Limb (tissue), 2 donors: ENCODE data around the gene CKLF.

Experiments
- DNase-seq, 2 donors: peaks; one replicate each; pipeline ENCODE4 v3.0.0-alpha.2; 2016; ENCODE audit errors: extremely low spot score in 2 of 2

Gene CKLF

DNA sequence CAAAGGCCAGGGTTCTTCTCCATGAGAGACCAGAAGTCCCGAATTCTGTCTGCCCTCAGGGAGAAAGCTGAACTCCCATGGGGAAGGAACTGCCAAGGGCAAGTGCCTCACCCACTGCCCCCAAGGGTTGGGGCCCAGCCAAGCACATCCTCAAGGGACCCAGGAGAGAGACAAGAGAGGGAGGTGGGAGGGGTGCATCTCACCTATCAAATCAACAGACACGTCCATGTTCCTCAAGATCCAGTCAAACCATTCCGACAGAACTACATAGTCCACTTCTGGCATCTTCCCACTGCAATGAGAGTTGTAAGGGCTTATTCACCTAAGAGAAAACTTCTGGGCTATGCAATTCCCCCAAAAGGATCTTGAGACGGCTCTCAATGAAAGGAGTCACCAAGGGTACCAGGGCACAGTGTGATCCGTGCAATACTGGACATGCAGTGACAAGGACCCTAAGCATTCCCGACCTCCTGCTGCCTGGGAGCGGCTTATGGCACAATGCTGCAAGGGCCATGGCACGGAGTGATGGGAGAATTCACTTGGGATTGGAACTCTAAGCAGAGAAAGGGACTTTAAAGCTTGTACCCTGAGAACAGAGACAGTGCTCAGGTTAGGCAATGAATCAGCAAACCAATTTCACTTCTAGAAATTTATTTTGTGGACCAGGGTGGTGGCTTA is 34.7 kb upstream of the CKLF start:
- no peak for DNase-seq

- no peak for DNase-seq
Observed at GRCh38 chr16:66519482-66520373, 32.6 kb upstream of the CKLF start.

DNA sequence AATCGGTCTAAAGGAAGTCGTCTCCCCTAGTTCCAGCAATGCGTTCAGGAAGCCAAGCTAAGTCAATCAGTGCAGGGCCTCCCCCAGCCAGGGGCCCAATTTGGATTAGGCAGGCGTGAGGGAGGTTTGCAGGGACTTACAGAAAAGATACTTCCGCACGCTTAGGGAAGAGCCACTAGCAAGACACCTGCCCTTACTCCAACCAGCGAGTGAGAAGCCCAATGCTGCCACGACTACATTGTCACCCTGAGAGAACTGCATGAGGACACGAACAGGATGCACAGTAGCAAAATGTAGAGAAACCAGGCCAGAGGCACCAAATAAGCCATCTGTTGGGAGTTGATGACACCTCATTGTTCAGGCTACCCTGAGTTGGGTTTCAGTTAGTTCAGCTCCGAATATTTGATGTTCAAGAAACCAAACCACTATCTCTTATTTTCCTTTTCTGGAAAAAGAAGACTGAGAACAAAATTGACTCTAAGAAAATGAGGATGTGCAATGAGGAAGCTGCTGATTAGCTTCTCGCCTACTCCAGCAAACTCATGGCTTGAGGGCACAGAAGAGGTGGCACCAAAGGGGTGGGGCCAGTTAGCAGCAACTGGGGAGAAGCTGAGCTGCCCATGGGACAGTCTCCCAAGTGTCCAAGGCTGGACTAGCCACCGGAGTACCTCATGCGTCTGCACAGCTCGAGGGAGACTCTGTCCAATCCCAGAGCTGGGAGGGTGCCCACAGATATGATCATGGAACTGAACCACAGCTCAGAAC is 31.8 kb upstream of the CKLF start:
- DNase-seq: no peak

DNA sequence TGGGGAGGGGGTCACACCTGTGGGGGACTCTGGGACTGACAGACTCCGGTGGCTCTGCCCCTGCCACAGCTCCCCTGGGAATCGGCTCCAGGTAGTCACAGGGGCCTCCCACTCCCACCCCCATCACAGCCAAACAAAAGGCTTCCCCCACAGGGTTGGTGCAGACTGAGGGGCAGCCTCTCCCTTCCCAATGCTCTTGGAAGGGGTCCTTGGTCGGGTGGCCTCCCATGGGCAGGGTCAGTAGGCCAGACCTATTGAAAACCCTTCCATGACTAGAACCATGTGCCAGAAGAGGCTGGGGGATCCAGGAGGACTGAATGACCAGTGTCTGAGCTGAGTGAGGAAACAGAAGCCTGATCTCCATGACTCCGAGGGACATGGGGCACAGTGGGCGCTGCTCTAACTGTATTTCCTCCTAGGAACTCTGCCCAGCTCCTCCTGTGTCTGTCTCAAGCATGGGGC is 31.1 kb upstream of the CKLF start:
- no peak for DNase-seq

DNA sequence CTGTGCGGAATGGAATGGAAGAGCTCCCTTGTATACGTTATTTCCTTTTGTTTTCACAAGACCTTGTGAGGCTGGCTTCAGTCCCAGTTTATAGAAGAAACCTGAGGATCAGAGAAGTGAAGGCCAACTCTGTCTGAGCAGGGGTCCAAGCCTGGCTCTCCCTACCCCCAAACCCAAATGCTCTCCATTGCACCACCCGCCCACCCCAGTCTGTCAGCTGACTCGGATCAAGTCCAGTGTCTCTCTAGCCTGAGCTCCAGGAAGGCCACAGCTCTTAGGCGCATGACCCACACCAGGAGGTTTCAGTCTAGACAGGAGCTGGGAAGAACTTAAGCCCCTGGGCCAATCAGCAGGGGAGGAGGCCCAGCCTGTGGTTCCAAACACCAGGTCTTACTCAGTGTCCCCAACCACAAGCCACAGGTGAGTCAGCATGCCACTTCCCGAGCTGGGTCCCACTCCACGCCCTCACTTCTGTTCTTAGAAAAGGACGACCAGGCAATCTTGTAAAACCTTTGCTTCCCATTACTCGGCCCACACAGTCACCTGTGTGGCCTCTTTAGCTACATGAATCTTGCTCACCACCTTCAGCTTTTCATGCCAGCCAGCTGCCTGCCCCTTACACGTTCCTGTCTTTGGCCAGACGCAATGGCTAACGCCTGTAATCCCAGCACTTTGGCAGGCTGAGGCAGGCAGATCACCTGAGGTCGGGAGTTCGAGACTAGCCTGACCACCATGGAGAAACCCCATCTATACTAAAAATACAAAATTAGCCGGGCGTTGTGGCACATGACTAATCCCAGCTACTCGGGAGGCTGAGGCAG is 30.2 kb upstream of the CKLF start:
- no peak for DNase-seq

DNA sequence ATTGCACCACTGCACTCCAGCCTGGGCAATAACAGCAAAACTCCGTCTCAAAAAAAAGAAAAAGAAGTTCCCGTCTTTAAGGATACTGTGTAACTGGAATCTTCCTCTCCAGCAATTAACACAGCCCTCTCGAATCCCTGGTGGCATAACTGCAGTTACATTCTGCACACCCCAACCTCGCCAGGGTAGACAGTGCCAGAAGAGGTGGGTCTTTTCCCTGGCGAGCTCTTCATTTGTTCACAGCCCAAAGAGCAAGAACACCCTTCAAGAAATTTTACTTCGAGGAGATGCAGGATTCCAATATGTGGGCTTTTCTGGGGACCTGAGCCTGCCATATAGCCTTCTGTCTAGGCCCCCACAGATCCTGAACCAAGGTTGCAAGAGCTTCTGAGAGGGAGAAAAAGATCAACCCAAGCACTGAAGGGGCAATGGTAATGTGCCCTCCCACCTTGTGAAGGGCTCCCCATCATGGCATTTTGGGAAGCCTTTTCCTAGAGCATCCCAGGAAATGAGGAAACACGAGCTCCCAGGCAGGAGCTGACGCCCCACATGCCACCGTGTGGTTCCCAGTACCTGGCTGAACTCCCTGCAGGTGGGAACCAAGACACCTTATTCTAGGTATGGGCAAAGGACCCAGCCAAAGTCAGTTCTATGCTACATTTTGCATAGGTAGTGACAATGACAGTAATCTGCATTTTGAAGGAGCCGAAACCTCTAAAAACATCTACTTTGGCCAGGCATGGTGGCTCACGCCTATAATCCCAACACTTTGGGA is 29.4 kb upstream of the CKLF start:
- no peak for DNase-seq

DNA sequence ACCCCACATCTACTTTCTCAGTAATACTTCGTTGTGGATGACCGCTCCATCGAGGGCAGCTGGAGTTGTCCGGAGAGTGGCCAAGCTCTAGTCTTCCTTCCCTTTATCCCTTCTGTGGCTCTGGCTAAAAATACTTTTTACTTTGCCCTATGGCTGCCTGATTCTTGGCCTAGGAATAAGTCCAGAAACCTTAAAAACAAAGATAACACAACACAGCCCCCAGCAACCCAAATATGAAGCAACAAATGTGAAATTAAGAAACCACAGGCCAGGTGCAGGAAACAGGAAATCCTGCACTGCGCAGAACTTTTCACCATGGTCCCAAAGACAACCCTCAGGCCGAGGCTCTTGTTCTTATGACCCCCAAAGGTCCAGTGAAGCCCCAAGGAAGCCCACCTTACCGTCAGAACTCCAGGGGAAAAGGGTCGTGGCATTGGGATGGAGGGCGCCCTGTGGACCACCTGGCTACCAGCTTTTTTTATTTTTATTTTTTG is 28.5 kb upstream of the CKLF start:
- DNase-seq: no peak

GRCh38 chr16:66524601-66525164 is 27.7 kb upstream of the CKLF start:
- DNase-seq: no peak

- no peak for DNase-seq
Observed at GRCh38 chr16:66525396-66526180, 26.8 kb upstream of the CKLF start.

- DNase-seq: no peak
Observed at GRCh38 chr16:66528294-66528693, 24.1 kb upstream of the CKLF start.

- no peak for DNase-seq
Observed at GRCh38 chr16:66529475-66529874, 22.9 kb upstream of the CKLF start.

DNA sequence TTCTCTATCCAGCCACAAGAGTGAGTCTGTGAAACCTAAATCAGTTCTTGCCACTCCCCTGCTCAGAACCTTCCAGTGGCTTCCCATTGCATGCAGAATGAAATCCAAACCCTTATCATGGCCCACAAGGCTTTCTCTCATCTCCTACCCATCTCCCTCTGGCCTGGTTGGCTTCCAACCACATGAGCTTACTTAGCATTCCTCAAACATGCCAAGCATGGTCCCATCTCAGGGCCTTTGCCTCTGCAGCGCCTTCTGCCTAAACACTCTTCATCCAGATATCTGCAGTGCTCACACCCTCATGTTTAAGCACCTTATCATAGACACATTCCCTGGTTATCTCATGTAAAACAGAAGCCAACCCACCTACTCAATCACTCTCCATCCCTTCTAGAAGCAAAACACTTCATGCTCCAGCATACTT is 18.0 kb upstream of the CKLF start:
- no peak for DNase-seq

GRCh38 chr16:66536525-66536924 is 15.9 kb upstream of the CKLF start:
- DNase-seq: no peak

DNA sequence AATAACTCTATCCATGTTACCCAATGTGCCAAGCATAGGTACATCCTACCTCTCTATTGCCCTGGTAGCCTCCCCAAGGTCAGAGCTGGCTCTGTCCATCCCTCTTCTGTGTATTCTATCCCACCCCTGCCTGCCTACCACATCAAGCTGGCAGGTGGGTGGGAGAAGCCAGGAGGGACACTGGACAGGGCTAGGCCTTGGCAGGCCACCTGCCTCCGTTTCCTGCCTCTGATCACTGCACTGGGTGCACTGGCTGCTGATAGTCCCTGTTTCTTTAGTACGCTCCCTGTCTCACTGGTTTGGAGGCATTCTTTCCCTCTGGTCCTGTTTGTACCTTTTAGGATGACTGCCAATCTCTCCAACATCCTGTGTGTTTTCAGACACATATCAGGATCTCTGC is 15.1 kb upstream of the CKLF start:
- DNase-seq: no peak

- DNase-seq: no peak
Observed at GRCh38 chr16:66538910-66539309, 13.5 kb upstream of the CKLF start.

GRCh38 chr16:66539623-66540469 is 12.5 kb upstream of the CKLF start:
- no peak for DNase-seq

DNA sequence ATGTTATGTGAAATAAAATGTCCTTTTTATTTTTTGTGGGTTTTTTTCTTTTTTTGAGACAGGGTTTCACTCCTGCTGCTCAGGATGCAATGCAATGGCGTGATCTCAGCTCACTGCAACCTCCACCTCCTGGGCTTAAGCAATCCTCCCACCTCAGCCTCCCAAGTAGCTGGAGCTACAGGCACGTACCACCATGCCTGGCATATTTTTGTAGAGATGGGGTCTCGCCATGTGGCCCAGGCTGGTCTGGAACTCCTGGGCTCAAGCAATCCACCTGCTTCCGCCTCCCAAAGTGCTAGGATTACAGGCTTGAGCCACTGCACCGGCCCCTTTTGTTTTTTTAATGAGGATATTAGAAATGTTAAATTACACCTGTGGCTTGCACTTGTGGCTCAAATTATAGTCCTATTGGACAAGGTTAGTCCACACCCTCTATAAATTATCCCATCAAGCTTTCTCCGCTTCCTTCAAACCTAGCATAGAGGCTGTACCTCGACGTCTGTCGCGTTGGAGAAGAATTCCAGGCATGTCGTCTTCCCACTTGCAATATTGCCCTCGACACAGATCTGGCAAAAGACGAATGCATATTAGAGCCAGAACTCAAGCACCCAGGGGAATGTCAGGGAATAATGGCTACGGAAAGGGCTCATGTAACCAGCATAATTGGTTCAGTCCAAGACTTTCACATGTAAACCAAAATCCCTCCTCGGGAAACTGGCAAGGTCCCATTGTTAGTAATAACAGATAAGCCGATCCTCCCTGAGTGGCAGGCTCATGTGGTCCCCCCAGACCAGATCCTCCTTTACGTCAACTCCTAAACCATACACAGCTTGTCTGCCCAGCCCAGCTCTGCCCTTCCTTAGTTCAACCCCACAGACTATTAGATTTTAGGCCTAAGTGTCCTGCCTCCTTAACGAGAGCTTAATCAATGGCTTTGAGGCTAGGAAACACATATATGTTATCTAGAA is 10.7 kb upstream of the CKLF start:
- DNase-seq: no peak
